ENCODE measurements around the gene PYGB.
A peak's percentile ranks its signal among the peaks of the same experiment; 100 is the strongest.
"Not testable (repeated sequence)": the region's sequence is repeated elsewhere in the genome, so short reads cannot be mapped to it uniquely, and the experiment has no call there.

PYGB gene

DNA sequence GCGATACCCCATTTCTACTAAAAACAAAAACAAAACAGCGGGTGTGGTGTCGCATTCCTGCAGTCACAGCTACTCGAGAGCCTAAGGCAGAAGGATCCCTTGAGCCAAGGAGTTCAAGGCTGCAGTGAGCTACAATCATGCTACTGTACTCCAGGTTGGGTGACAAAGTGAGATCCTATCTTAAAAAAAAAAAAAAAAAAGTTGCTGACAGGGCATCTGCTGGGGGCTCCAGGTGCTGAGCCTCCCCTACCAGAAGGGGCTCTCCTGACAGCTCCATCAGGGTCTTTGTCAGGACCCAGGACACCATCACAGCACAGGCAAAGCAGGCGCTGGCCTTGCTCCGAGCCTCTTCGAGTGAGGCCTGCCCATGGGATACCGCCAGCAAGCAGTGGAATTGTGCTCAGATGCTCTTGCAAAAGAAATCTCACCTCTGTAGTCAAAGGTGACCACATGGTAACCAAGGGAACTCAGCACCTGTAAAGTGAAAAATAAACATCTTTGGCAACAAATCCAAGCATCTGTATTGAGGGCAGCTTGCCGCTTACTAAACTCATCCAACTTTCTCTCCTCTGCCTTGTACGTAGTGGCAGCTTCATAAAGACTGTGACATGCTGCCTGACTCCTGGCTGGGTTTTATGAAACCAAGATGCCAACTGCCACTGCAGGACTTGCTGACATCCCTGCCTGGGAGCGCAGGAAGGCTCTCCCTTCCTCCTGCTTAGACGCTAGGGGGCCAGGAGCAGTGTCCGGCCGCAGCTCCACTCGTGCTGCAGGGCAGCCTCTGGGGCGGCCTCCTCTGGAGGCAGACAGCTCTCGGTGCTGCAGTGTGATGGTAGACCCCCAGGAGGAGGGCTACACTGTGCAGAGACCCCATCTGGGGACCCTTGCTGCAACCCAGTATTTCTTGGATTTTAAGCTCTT lies 66.9 kb downstream of the PYGB start:
- no peak for DNase-seq

DNA sequence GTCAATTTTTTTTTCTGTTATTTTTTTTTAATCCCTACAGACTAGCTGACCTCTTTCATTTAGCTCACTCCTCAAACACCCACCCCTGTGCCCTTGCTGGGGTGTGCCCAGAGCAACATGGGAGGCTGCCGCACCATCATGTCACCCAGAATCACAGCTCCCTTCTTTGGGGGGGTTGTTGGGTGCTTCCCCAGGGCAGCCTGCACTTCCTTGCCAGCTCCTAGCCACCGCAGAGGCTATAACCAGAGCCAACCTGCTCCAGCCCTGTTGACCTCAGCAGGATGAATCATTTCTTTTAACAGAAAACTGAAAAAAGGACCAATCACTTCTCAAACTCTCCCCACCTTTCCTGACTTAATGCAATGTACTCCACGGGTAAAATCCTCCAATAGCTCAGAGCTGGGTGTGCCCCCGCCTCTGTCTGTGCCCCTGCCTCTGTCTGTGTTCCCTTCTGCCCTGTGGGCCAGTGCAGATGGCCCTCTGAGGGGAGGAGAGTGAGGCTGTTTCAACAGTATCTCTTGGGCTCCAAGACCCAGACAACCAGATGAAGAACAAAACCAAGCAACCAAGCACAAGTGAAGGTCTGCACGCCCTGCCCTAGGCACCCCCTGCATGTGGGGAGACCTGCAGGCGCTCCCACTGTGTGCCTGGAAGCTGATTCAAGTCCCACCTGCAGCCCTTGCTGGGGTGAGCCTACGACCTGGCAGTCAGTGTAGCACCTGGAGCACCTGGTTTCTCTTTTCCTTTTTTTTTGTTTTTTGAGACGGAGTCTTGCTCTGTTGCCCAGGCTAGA lies 67.7 kb downstream of the PYGB start:
- peak; percentile 43 for DNase-seq

DNA sequence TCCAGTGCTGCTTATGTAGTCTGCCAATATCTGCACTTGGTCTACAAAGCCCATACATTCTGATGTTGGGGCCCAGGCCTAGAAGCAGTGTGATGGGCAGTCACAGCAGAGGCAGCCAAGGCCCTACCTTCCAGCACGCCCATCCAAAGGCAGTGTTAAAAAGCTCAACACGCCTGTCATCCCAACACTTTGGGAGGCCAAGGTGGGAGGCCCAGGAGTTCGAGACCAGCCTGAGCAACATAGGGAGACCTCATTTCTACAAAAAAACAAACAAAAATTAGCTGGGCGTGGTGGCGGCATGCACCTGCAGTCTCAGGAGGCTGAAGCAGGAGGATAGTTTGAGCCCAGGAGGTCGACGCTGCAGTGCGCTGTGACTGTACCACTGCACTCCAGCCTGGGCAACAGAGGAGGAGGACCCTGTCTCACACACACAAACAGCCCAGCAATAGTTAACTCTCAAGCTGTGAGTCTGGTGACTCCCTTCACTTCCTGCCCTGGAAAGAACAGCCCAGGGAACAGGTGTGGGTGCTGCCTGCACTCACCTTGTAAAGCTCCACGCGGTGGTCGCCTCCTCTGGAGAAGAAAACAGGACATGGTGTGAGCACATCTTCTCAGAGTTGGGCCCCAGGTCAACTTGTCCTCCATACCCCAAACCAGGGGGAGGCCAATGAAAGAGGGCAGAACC lies 68.8 kb downstream of the PYGB start:
- DNase-seq = no peak

DNA sequence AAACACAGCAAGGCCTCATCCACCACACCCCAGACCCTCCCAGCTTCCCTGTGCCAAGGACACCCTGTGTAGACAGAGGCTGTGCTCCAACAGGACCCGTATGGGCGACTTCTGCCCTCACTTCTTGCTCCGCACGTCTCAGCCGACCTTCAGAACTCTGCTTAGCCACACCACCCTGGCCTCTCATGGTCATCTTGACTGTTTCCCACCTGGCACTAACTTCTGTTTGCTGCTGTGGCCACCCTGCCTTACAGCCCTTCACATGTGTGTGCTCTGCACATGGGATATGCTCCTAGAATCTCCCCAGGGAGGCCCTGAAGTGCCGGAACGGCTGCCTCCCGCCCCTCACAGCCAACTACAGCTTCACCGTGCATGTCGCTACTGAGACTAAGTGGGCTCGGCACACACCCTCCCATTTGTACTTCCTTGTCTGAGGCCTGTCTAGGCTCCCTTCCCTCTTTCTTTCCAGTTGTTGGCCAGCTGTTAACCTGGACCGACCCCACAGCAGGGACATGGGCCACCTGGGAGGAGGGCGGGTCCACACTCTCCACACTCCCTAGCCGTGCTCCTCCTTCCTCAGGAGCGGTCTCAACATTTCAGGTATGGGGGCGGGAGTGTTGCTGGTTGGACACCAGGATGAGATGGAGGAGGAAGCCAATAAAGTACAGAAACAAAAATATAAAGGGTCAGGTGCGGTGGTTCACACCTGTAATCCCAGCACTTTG lies 69.6 kb downstream of the PYGB start:
- no peak for DNase-seq

DNA sequence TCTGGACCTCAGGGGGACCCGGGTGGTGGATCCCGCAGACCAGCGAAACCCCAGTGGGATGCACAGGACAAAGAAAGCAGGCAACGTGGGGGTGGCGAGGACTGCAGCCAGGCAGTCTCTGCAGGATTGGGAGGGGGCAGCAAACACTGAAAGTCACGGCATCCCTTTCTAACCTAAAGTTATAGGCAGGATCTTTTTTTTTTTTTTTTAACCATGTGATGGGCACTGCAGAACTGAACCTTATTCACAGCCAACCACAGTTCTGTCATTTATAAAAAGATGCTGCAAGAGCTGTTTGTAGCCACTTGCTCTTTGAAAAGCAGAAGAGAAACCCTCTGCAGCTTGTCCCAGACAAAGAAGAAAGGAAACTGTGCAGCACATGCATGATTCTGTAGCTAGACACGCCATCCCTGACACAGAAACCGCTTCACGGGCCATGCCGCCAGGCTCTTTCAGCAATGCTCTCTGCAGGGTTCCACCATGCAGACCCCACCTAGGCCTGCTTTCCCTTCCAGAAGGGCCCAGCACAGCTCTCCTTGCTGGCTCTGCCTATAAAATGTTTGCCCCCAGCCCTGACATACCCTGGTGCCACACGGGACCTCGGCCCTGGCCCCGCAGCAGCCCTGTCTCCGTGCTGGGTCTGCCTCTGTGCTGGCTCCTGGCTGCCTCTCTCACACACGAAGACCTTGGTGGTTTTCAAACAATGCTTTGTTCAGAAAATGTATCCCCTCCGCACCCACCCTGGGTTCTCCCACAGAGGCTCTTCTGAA lies 70.8 kb downstream of the PYGB start:
- DNase-seq = no peak

DNA sequence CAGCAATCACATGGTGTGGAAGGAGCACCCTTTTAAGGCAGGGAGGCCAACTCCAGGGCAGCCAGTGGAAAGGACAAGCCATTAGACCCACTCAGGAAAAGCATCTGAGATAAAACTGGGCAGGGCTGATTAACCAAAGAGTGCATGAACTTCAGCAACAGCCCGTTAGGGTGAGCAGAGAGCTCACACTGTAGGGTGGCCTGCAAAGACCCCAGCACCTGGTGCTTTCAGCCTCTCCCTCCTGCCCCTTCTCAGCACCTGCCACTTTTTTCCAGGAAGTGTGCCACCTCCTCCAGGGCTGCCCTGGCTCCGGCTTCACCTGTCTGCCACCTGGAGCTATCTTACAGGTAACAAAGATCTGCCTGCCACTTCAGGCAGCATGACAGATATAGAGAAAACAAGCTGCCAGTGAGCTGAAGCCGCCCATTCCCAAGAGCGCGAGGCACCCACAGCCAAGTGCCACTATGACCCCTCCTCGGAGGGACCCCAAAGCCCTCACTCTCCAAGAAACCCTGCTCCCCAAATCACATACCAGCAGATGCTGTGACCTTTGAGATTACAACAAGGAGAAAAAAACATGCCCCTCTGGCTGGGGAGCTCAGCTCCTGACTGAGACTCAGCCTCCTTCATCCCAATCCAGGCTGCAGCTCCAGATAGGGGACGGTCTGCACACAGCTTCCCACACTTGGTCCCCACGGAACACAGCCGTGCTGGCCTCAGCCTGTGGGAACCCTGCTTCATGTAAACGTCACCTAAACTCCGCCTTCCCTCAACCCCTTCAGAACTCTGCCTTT lies 71.6 kb downstream of the PYGB start:
- no peak for DNase-seq

DNA sequence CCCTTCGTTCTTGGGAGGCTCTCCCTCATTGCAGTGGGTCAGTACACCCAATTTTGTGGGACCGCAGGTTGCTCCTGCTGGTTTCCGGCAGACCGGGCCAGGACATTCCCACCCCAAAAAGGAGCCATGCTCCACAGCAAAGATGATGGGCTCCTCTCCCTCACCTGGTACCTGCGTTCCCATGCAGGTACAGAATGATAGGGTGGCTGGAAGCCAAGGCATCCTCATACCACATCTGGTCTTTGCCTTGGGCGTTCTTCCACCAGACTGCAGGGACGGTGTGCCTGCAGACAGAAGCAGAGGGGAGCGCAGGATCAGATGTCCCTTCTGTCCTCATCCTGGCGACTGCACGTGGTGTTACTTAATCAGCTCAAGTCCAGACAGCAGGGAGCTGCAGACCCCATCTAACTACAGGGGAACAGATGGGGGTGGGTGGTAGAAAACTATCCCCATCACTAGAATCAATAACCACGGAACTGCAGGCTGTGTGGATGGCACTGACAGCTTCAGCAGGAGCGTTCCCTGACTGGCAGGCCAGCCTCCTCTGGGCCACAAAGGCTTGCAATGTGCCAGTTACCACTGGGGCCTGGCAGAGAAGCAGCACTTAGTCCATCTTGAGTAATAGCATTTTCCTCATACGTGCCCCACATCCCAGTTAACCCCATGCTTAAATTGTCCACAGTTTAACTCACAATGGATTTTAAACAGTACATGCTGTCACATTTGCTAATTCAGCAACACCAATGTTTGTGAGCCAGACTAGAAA lies 72.3 kb downstream of the PYGB start:
- no peak for DNase-seq

DNA sequence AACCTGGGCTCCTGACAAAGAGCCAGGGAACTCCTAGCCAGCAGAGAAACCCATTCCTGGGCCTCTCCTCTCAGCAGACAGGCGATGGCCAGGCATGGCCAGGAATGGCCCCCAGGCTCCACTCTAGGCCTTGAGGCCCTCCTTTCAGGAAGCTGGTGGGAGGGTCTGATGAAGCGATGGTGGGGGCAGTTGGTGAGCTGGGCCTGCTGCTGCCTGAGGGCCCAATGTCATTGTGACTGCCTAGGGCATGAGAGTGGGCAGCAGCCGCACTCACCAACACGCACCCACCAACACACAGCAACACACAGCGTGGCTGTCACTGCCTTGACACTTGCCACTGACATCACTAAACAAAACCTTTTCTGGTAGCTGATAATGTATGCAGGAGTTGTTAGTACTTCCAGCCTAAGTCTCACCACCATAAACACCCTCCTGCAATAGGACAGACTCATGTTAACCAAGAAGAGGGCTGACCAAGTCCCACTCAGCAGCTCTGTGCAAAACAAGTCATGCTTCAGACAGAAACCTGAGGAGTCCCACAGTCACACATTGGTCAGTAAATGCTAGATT lies 73.5 kb downstream of the PYGB start:
- DNase-seq = no peak

DNA sequence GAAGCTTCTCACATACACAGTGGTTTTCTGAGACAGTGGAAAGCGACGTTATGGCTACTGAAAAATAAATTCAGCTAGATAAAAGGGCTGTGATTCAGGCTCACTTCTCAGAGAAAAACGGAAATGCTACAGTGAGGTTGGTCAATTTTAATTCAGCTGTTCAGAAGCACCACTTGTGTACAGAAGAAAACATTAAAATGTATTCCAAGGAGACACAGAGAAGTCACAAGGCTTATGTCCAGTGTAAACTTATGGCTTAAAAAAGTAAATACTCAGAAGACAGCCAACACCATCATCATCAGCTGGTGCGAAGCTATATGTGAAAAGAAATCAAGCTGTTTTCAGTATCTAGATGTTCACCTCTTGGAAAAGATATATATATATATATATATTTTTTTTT lies 74.1 kb downstream of the PYGB start:
- no peak for DNase-seq

DNA sequence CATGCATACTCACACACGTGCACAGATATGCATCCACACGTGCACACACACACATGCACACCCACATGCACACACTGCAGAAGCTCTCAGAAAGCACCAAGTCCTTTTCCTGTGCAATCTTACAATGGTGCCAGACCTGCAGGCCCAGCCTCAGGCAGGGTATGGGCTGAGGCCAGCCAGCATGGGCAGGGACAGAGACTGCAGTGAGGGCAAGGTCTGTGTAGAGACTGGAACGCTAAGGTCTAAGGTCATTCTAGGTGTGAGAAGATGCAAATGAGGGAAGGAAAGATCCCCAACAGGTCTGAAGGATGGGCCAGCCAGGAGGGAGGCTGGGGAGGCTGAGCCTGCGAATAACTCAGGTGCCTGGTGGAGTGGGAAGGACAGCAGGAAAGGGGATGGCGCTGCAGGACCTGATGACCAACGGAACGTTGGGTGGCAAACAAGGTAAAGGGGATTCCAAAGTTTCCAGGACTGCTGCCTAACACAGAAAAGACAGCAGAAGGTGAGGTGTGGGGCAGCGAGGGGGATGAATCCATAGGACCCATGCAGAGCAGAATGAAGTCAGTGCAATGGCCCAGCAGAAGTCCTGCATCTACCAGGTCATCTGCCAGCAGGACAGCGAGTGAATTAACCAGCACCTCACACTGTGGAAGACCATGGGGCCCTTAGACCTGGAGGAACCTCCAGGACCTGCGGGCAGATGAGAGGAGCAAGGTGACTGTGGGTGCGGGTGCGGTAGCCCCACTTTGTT lies 75.8 kb downstream of the PYGB start:
- DNase-seq = no peak

DNA sequence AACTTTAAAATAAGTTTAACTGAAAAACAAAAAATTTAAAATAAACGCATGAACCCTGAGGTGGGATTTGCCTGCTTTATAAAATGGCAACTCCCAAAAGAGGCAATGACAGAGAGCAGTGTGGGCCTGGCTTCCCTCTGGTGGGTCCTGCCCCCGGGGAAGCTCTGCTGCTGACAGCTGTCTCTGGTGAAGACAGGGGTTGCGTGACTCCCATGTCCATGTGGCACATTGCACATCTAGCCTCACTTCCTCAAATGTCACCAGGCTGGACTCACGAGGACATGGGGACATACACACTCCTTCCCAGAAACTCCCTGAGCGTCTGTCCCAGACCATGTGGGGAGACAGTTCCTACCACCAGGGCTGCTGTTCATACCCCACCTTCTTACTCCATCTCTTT lies 76.5 kb downstream of the PYGB start:
- no peak for DNase-seq

DNA sequence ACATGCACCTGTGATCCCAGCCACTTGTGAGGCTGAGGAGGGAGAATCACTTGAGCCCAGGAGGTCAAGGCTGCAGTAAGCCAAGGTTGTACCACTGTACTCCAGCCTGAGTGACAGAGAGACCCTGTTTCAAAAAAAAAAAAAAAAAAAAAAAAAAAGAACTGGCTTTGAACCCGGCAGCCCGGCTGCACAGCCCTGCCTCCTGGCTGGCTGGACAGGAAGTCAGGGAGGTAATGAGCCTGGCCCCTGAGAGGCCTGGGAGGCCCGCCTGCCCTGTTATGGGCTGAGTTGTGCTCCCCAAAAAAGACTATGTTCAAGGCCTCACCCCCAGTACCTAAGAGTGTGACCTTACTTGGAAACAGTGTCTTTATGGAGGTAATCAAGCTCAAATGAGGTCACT lies 77.2 kb downstream of the PYGB start:
- no peak for DNase-seq

DNA sequence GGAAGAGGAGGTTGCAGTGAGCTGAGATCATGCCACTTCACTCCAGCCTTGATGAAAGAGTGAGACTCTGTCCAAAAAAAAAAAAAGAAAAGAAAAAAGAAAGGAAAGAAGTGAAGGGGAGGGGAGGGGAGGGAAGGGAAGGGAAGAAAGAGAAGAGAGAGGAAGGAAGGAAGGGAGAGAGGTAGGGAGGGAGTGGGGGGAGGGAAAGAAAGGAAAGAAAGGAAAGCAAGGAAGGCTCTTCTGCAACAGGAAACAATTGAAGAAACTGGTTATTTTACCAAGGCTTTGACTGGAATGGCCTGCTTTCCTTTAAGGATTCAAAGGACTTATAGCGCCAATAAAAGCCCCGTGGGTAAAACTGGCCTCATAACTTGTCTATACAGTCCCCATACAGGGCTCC lies 78.1 kb downstream of the PYGB start:
- no peak for DNase-seq

DNA sequence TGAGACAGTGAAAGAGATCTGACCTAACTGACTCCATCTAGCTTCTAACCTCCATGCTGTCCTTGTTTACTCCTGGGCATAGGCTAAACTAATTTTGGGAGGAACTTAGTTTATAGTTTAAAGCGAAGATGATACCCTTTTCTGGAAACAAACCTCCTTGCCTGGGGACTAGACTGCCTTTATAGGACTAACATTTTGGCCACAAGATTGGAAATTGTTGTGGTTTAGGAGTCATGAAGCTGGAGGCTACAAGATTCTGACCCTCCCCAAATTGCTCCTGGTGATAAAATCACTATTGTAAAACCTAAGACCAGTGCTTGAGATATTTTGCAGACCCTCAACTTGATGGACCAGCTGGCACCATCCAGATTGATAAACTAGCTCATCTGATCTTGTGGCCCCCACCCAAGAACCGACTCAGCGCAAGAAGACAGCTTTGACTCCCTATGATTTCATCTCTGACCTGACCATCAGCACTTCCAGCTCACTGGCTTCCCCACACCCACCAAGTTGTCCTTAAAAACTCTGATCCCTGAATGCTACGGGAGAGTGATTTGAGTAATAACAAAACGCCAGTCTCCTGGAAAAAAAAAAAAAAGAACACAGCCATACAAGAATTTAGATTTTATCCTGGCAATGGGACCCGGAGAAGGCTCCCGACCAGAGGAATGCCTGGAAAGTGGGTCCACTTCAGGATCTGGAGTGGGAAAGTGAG lies 79.8 kb downstream of the PYGB start:
- DNase-seq = peak; percentile 11

DNA sequence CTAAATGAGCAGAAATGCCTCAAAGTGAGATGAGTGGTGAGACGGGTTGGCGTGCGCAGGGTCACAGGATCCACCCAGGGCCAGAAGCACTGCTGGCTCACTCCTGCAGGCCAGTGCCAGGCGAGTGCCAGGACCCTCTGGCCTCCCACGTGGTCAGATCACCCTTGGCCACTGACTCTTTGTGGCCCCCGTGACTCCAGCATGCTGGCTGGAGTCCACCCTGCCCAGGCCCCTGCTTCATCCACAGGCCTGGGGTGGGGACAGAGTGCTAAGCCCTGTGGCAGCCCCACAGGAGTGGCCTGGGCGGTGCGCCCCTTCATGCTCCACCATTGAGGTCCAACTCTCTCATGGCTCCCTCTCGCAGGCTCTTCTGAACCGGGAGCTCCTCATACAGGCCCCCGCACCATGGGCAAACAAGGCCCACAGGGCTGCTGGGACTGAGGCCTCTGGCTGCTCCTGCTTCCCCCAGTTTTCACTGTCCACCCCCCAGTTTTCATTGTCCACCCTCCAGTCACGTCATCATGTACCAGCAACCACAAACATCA lies 81.1 kb downstream of the PYGB start:
- DNase-seq = no peak

DNA sequence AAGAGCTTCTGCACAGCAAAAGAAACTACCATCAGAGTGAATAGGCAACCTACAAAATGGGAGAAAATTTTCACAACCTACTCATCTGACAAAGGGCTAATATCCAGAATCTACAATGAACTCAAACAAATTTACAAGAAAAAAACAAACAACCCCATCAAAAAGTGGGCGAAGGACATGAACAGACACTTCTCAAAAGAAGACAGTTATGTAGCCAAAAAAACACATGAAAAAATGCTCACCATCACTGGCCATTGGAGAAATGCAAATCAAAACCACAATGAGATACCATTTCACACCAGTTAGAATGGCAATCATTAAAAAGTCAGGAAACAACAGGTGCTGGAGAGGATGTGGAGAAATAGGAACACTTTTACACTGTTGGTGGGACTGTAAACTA lies 87.1 kb downstream of the PYGB start:
- not testable (repeated sequence) for DNase-seq

DNA sequence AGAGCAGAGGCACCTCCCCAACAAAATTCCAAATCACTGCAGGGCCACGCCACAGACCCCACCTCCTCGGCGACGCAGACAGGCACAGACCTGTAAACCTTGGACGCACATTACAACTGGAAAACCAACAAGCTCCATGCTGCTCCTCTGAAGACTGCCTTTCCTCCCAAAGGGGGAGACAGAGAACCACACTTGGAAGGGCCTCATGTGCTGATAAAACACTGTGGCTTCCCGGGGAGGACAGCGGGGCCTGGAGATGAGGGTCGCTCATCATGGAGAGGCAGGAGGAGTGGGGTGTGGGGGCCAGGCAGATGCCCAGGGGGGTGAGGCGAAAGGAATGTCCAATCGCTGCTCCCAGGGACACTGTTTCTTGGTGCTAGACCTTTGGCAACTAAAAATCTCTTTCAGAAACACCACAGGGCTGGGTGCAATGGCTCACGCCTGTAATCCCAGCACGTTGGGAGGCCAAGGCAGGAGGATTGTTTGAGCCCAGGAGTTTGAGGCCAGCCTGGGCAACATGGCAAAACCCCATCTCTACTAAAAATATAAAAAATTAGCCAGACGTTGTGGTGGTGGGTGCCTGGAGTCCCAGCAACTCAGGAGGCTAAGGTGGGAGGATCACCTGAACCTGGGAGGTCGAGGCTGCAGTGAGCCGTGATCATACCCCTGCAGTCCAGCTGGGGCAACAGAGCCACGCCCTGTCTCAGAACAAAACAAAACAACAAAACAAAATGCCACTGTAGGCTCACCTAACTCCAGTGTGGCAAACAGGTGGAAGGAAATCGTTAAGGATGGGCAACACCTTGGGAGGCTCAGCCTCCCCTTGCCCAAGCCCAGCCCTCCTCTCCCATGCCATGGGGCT lies 88.9 kb downstream of the PYGB start:
- peak; percentile 15 for DNase-seq
